ENCODE results near the gene PROC.

GRCh38 chr2:127421116-127421800 is 3.0 kb downstream of the PROC start:
- TF ChIP-seq NONO (IDR thresholded peaks at IDR 0.05; ENCODE audit: low read depth in 2 of 2, low read length in 1 of 2), result no peak
- TF ChIP-seq PATZ1 (CRISPR knock-in tag; IDR thresholded peaks at IDR 0.05; ENCODE audit: borderline replicate concordance), result no peak
- no peak for TF ChIP-seq E2F4 (CRISPR knock-in tag; IDR thresholded peaks at IDR 0.05; ENCODE audit: low read depth)
- TF ChIP-seq SOX6 (IDR thresholded peaks at IDR 0.05), result no peak
- no peak for TF ChIP-seq TRIM25 (IDR thresholded peaks at IDR 0.05; ENCODE audit: borderline replicate concordance)
